ENCODE measurements around the gene RWDD4. TPM values are rescaled to one million over a fixed set of nuclear protein-coding genes. Genes with fewer than 3 reads are reported as not detected.
A peak's percentile ranks its signal among the peaks of the same experiment; 100 is the strongest.

RWDD4 gene
- total RNA-seq, 1 donor from 2014 or later = 38.6 TPM

DNA sequence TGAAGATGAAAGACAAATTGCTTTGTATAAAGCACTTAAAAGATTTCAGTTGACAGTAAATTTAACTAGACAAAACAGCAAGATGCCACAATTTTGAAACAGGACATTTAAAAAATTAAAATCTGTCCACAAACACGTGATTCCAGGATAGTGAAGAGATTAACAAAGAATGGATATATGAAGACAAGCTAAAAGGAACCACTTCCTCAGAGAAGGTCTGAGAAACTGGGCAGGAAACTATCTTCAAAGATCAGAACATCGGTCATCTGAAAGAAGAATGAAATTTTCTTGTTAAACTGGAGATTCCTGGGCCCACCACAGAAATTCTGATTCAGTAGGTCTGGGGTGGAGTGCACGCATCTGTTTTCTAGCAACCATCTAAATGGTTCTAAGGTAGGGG, 1.4 kb downstream of the RWDD4 start:
- no peak for TF ChIP-seq CTCF (IDR thresholded peaks at IDR 0.05)
- H3K36me3 ChIP-seq = peaks cover 2 to 12% of the 10 kb centered on the region in 2 donors
- intact Hi-C loops (cut with DNase I) = no loop called here
- no peaks in the 10 kb centered on the region for H3K9me3 ChIP-seq
- peaks cover 3 to 14% of the 10 kb centered on the region in 2 donors for H3K4me1 ChIP-seq
- H3K4me3 ChIP-seq = peak overlapping the region; percentile 71 to 98
- no peaks in the 10 kb centered on the region for H3K27me3 ChIP-seq
- no peak overlapping the region for H3K27ac ChIP-seq
- no peak for DNase-seq (ENCODE audit: low spot score in 2 of 2)

GRCh38 chr4:183645326-183645725, 13.7 kb downstream of the RWDD4 start:
- no peaks in the 10 kb centered on the region for H3K9me3 ChIP-seq
- H3K27ac ChIP-seq = no peak overlapping the region
- intact Hi-C loops (cut with DNase I) = no loop called here
- H3K4me1 ChIP-seq = no peaks in the 10 kb centered on the region
- no peak overlapping the region for H3K4me3 ChIP-seq
- DNase-seq (ENCODE audit: low spot score in 2 of 2) = no peak
- H3K36me3 ChIP-seq = peaks cover 32 to 49% of the 10 kb centered on the region in 2 donors
- no peaks in the 10 kb centered on the region for H3K27me3 ChIP-seq
- no peak for TF ChIP-seq CTCF (IDR thresholded peaks at IDR 0.05)

- Histone ChIP-seq H3K4me1 (peaks cover 0 to 22% of the 10 kb centered on the region in 2 donors), H3K27me3 (no peaks in the 10 kb centered on the region), H3K9me3 (no peaks in the 10 kb centered on the region), H3K27ac (peak overlapping the region; percentile 70 to 79), H3K36me3 (peaks cover 3 to 6% of the 10 kb centered on the region in 2 donors), H3K4me3 (no peak overlapping the region)
- no peak for TF ChIP-seq CTCF (IDR thresholded peaks at IDR 0.05)
- no peak for DNase-seq (ENCODE audit: low spot score in 2 of 2)
- intact Hi-C loops (cut with DNase I) = loop anchor here (2.0 kb wide), 1 partner anchor 20 kb away; the partner anchor contains the start of genes RWDD4 and TRAPPC11
Observed at GRCh38 chr4:183639291-183639690, 19.7 kb downstream of the RWDD4 start.

GRCh38 chr4:183638436-183638835, 20.5 kb downstream of the RWDD4 start:
- Histone ChIP-seq H3K9me3 (no peaks in the 10 kb centered on the region), H3K4me1 (peaks cover 0 to 22% of the 10 kb centered on the region in 2 donors), H3K27ac (peak overlapping the region; percentile 70 to 79), H3K4me3 (no peak overlapping the region), H3K27me3 (no peaks in the 10 kb centered on the region), H3K36me3 (peaks cover 0 to 3% of the 10 kb centered on the region in 2 donors)
- DNase-seq (ENCODE audit: low spot score in 2 of 2) = no peak
- TF ChIP-seq CTCF (IDR thresholded peaks at IDR 0.05) = no peak
- intact Hi-C loops (cut with DNase I) = loop anchor here (2.0 kb wide), 1 partner anchor 20 kb away; the partner anchor contains the start of genes RWDD4 and TRAPPC11

DNA sequence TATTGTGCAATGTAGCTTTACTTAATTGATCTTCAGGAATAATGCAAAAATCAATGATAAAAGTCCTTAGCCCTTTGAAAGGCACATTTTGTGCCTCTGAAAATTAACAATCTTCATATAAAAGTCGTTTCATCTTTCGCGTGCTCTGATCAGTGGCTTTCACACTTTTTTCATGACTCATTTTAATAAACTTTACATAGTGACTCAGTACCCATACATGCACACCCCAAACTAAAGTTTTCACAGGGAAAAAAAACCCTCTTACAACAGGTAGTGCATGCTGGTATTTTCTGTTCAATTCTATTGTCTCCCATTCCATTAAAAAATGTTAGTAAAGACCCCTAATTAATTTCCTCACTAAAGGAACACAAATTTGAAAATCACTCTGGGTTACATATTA, 21.5 kb downstream of the RWDD4 start:
- Histone ChIP-seq H3K4me3 (no peak overlapping the region), H3K27ac (peak overlapping the region; percentile 77 to 79), H3K27me3 (no peaks in the 10 kb centered on the region), H3K4me1 (peaks cover 0 to 22% of the 10 kb centered on the region in 2 donors), H3K9me3 (no peaks in the 10 kb centered on the region), H3K36me3 (peaks cover 0 to 1% of the 10 kb centered on the region in 2 donors)
- no peak for DNase-seq (ENCODE audit: low spot score in 2 of 2)
- intact Hi-C loops (cut with DNase I) = loop anchor here (2.0 kb wide), 1 partner anchor 133 kb away; the partner anchor contains the start of gene ING2
- no peak for TF ChIP-seq CTCF (IDR thresholded peaks at IDR 0.05)
